ENCODE measurements around the gene KLF7.

Gene KLF7

DNA sequence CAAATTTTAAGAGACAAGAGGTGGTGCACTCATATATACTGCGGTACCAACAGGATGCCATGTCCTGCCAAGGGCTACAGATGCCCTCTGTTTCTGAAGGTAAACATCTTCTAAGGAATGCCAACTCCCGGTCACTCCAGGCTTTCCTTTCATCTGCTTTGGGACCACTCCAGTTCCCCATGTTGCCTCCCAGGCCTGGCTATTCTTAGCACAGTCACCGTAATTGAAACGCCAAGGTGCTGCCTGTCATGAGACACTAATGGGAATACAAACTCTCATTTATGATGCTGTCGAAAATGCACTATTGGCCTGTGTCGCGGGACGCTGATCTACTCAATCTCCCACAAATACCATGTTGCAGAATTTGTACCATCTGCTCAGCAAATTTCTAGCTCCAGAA, 79.6 kb downstream of the KLF7 start:
- Histone ChIP-seq H3K27me3 (replicated peaks in 2 of 5; ENCODE audit: control insufficient read depth in 4 of 5, insufficient read depth in 5 of 5, low read length in 4 of 5) (no peaks in the 10 kb centered on the region), H3K4me1 (ENCODE audit: control extremely low read depth in 1 of 4, control insufficient read depth in 4 of 4, insufficient read depth in 4 of 4, low read length in 3 of 4) (peaks cover 2 to 34% (median 11%) of the 10 kb centered on the region in 4 experiments), H3K9me3 (ENCODE audit: control extremely low read depth in 1 of 5, control insufficient read depth in 4 of 5, insufficient read depth in 2 of 5, low read depth in 1 of 5, low read length in 4 of 5) (no peaks in the 10 kb centered on the region), H3K27ac (ENCODE audit: insufficient read depth in 1 of 2, low read depth in 1 of 2, low read length in 2 of 2, poor library complexity in 1 of 2, severe bottlenecking in 2 of 2) (no peak overlapping the region), H3K4me3 (ENCODE audit: control insufficient read depth in 1 of 7, extremely low read depth in 1 of 7, insufficient read depth in 4 of 7, low read depth in 2 of 7, low read length in 6 of 7) (no peak overlapping the region), H3K36me3 (ENCODE audit: control insufficient read depth in 4 of 4, insufficient read depth in 4 of 4, low read length in 3 of 4) (peaks cover 12 to 37% (median 19%) of the 10 kb centered on the region in 4 experiments)
- no peak for DNase-seq
- ChIA-PET CTCF (no interaction called here), POLR2A (interaction anchor here (0.6 kb wide), 1 partner anchor 10 kb away, joined by 3 read pairs; no protein-coding TSS in a partner anchor)
- 100% methylated on average over 4 of the region's 8 CpGs for WGBS (ENCODE audit: insufficient coverage)

DNA sequence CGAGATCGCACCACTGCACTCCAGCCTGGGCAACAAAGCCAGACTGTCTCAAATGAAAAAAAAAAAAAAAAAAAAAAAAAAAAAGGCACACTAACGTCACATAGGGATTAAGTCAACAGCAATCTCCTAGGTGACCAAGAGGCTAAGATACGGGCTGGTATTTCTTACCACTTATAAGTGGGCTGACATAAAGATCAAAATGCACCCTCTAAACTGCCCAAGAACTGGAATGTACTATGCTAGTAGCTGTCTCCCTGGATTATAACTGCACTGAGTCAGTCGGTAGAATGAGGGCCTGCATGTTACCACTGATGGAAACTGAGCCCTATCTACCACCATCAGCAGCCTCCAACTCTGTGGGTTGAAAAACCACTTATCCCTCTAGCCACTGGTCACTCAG, 80.6 kb downstream of the KLF7 start:
- ChIA-PET POLR2A (no interaction called here), CTCF (interaction anchor here (0.5 kb wide), 1 partner anchor 178 kb away, joined by 3 read pairs; no protein-coding TSS in a partner anchor)
- 93% methylated on average over 3 of the region's 5 CpGs for WGBS (ENCODE audit: insufficient coverage)
- Histone ChIP-seq H3K4me1 (ENCODE audit: control extremely low read depth in 1 of 4, control insufficient read depth in 4 of 4, insufficient read depth in 4 of 4, low read length in 3 of 4) (peaks cover 2 to 23% (median 7%) of the 10 kb centered on the region in 4 experiments), H3K27ac (ENCODE audit: insufficient read depth in 1 of 2, low read depth in 1 of 2, low read length in 2 of 2, poor library complexity in 1 of 2, severe bottlenecking in 2 of 2) (no peak overlapping the region), H3K36me3 (ENCODE audit: control insufficient read depth in 4 of 4, insufficient read depth in 4 of 4, low read length in 3 of 4) (peaks cover 15 to 48% (median 26%) of the 10 kb centered on the region in 4 experiments), H3K27me3 (replicated peaks in 2 of 5; ENCODE audit: control insufficient read depth in 4 of 5, insufficient read depth in 5 of 5, low read length in 4 of 5) (no peaks in the 10 kb centered on the region), H3K9me3 (ENCODE audit: control extremely low read depth in 1 of 5, control insufficient read depth in 4 of 5, insufficient read depth in 2 of 5, low read depth in 1 of 5, low read length in 4 of 5) (no peaks in the 10 kb centered on the region), H3K4me3 (ENCODE audit: control insufficient read depth in 1 of 7, extremely low read depth in 1 of 7, insufficient read depth in 4 of 7, low read depth in 2 of 7, low read length in 6 of 7) (no peak overlapping the region)
- DNase-seq, result no peak

DNA sequence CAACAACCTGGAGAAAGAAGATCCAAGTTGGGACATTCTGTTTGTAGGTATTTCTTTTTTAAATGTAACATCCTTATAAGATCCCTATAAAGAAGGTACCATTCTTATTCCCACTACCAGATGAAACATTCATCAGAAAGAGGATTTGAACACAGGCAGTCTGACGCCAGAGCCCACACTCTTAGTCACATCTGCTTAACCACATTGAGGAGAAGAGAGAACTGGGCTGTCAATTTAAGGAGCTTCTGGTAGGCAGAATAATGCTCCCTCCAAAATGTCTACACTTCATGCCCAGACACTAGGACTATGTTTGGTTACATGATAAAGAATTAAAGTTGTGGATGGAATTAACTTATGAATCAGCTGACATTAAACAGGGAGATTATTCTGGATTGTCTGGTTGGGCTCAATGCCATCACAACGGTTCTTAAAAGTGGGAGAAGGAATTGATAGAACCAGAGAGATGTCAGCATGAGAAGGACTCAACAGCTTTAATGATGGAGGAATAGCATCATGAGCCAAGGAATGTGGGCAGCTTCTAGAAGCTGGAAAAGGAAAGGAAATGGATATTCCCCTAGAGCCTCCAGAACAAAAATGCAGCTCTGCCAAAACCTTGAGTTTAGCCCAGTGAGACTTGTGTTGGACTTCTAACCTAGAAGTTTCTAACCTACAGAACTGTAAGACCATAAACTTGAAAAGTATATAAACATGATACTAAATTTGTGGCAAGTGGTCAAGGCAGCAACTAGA, 82.2 kb downstream of the KLF7 start:
- peaks cover 0 to 8% (median 1%) of the 10 kb centered on the region in 4 experiments for H3K4me1 ChIP-seq (ENCODE audit: control extremely low read depth in 1 of 4, control insufficient read depth in 4 of 4, insufficient read depth in 4 of 4, low read length in 3 of 4)
- peaks cover 22 to 58% (median 30%) of the 10 kb centered on the region in 4 experiments for H3K36me3 ChIP-seq (ENCODE audit: control insufficient read depth in 4 of 4, insufficient read depth in 4 of 4, low read length in 3 of 4)
- H3K27ac ChIP-seq (ENCODE audit: insufficient read depth in 1 of 2, low read depth in 1 of 2, low read length in 2 of 2, poor library complexity in 1 of 2, severe bottlenecking in 2 of 2), result no peak overlapping the region
- no peaks in the 10 kb centered on the region for H3K27me3 ChIP-seq (replicated peaks in 2 of 5; ENCODE audit: control insufficient read depth in 4 of 5, insufficient read depth in 5 of 5, low read length in 4 of 5)
- ChIA-PET CTCF (interaction anchor here (1.8 kb wide), 1 partner anchor 10 kb away, joined by 4 read pairs; no protein-coding TSS in a partner anchor), POLR2A (no interaction called here)
- no peak overlapping the region for H3K4me3 ChIP-seq (ENCODE audit: control insufficient read depth in 1 of 7, extremely low read depth in 1 of 7, insufficient read depth in 4 of 7, low read depth in 2 of 7, low read length in 6 of 7)
- 91% methylated on average over 1 of the region's 2 CpGs for WGBS (ENCODE audit: insufficient coverage)
- no peak for DNase-seq
- no peaks in the 10 kb centered on the region for H3K9me3 ChIP-seq (ENCODE audit: control extremely low read depth in 1 of 5, control insufficient read depth in 4 of 5, insufficient read depth in 2 of 5, low read depth in 1 of 5, low read length in 4 of 5)

DNA sequence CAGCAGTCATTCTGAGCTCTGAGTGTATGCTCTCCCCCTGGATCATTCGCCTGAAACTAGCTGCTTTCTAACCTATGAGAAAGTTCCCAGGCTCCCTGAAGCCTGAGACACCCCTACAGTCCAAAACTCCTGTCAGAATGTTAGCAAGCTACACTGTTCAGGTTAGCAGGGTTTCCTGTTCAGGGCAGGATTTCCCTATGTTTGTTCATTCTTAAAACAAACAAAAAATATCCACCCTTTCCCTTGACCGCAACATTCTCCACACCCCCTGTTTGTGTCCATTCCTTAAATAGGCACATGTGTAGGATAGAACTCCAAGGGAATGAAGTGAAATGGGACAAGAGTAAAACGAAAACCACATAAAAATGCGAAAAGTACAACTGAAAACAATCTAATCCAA, 83.1 kb downstream of the KLF7 start:
- CTCF ChIA-PET, result interaction anchor here (1.8 kb wide), 1 partner anchor 9 kb away, joined by 4 read pairs; no protein-coding TSS in a partner anchor
- no peak for DNase-seq
- POLR2A ChIA-PET, result no interaction called here
- WGBS (ENCODE audit: insufficient coverage), result 100% methylated on average over 1 of the region's 4 CpGs
- Histone ChIP-seq H3K9me3 (ENCODE audit: control extremely low read depth in 1 of 5, control insufficient read depth in 4 of 5, insufficient read depth in 2 of 5, low read depth in 1 of 5, low read length in 4 of 5) (no peaks in the 10 kb centered on the region), H3K4me3 (ENCODE audit: control insufficient read depth in 1 of 7, extremely low read depth in 1 of 7, insufficient read depth in 4 of 7, low read depth in 2 of 7, low read length in 6 of 7) (no peak overlapping the region), H3K27me3 (replicated peaks in 2 of 5; ENCODE audit: control insufficient read depth in 4 of 5, insufficient read depth in 5 of 5, low read length in 4 of 5) (no peaks in the 10 kb centered on the region), H3K36me3 (ENCODE audit: control insufficient read depth in 4 of 4, insufficient read depth in 4 of 4, low read length in 3 of 4) (peaks cover 24 to 58% (median 31%) of the 10 kb centered on the region in 4 experiments), H3K27ac (ENCODE audit: insufficient read depth in 1 of 2, low read depth in 1 of 2, low read length in 2 of 2, poor library complexity in 1 of 2, severe bottlenecking in 2 of 2) (no peak overlapping the region), H3K4me1 (ENCODE audit: control extremely low read depth in 1 of 4, control insufficient read depth in 4 of 4, insufficient read depth in 4 of 4, low read length in 3 of 4) (peaks cover 0 to 3% (median 0%) of the 10 kb centered on the region in 4 experiments)

DNA sequence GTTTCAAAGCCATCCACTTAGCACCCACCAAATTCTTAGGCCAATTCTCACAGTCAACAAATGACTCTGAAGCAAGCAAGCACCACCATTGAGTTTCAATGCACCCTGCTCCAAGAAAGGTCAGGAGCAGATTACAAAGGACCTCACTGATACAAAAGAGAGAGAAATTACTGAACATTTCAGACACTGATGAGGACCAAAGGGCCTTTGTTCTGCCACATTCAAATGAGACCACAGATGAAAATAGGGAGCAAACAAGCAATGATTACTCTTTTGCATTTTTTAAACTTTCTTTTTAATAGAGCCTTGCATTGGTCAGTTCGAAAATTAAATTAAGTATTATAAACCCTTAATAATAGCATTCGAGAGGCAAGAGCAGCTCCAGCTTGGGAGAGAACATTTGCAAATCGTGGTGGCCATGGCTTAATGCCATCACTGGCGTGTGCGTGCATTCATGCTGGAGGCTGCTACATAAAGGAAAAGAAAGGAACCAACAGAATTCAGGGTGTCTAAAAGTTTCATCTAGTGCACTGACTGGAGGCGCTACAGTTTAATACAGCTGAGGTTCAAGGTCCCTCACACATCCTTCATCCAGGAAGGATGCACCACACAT, 87.5 kb downstream of the KLF7 start:
- DNase-seq, result no peak
- Histone ChIP-seq H3K4me3 (ENCODE audit: control insufficient read depth in 1 of 7, extremely low read depth in 1 of 7, insufficient read depth in 4 of 7, low read depth in 2 of 7, low read length in 6 of 7) (no peak overlapping the region), H3K36me3 (ENCODE audit: control insufficient read depth in 4 of 4, insufficient read depth in 4 of 4, low read length in 3 of 4) (peaks cover 13 to 33% (median 22%) of the 10 kb centered on the region in 4 experiments), H3K4me1 (ENCODE audit: control extremely low read depth in 1 of 4, control insufficient read depth in 4 of 4, insufficient read depth in 4 of 4, low read length in 3 of 4) (peaks cover 8 to 23% (median 13%) of the 10 kb centered on the region in 4 experiments), H3K27ac (ENCODE audit: insufficient read depth in 1 of 2, low read depth in 1 of 2, low read length in 2 of 2, poor library complexity in 1 of 2, severe bottlenecking in 2 of 2) (no peak overlapping the region), H3K9me3 (ENCODE audit: control extremely low read depth in 1 of 5, control insufficient read depth in 4 of 5, insufficient read depth in 2 of 5, low read depth in 1 of 5, low read length in 4 of 5) (no peaks in the 10 kb centered on the region), H3K27me3 (replicated peaks in 2 of 5; ENCODE audit: control insufficient read depth in 4 of 5, insufficient read depth in 5 of 5, low read length in 4 of 5) (no peaks in the 10 kb centered on the region)
- WGBS (ENCODE audit: insufficient coverage), result 99% methylated on average over 5 of the region's 6 CpGs
- CTCF ChIA-PET, result interaction anchor here (1.2 kb wide), 1 partner anchor 52 kb away, joined by 3 read pairs; no protein-coding TSS in a partner anchor
- POLR2A ChIA-PET, result no interaction called here

DNA sequence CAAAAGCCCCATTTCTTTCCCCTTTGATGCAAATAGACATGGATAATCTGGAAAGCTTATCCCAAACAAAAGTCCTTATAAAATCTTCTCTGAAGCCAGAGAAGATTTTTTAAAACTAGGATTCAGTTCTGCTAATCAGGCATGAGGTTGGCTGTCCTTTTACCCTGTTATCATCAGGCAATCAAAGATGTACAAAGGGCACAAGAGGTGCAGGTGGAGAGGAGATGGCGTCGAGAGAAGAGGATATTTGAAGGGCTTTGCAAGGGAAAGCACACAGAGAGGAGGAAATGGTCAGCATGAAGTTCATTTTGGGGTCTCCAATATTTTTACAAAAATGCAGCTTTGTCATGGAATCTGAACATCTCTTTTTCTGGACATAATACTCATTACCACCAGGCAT, 88.5 kb downstream of the KLF7 start:
- WGBS (ENCODE audit: insufficient coverage), result no CpG with 5 or more reads among the region's 2 CpGs
- DNase-seq, result no peak

DNA sequence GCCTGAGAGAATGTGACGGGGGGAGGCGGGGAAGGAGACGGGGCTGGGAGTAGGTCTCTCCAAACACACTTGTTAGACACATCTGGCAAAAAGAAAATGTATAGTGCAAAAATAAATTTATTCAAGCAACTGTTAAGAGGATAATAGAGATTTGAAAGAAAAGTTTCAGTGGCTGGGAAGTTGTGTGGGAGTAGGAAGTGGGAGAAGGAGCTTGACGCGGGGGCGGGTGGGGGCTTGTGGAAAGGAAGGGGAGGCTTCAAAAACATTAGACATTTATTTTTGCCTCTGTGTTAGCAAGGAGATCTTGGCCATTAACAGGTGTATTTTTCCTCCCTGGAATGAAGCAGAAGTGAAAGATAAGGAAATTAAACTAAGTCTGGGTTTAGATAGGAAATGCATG, 90.3 kb downstream of the KLF7 start:
- no peaks in the 10 kb centered on the region for H3K9me3 ChIP-seq (ENCODE audit: control extremely low read depth in 1 of 5, control insufficient read depth in 4 of 5, insufficient read depth in 2 of 5, low read depth in 1 of 5, low read length in 4 of 5)
- no peaks in the 10 kb centered on the region for H3K27me3 ChIP-seq (replicated peaks in 2 of 5; ENCODE audit: control insufficient read depth in 4 of 5, insufficient read depth in 5 of 5, low read length in 4 of 5)
- peaks cover 2 to 14% (median 13%) of the 10 kb centered on the region in 4 experiments for H3K36me3 ChIP-seq (ENCODE audit: control insufficient read depth in 4 of 4, insufficient read depth in 4 of 4, low read length in 3 of 4)
- no peak for DNase-seq
- POLR2A ChIA-PET, result interaction anchor here (0.7 kb wide), 1 partner anchor 10 kb away, joined by 3 read pairs; no protein-coding TSS in a partner anchor
- WGBS (ENCODE audit: insufficient coverage), result 100% methylated on average over 3 of the region's 6 CpGs
- H3K4me1 ChIP-seq (ENCODE audit: control extremely low read depth in 1 of 4, control insufficient read depth in 4 of 4, insufficient read depth in 4 of 4, low read length in 3 of 4), result peaks cover 14 to 40% (median 21%) of the 10 kb centered on the region in 4 experiments
- no peak overlapping the region for H3K27ac ChIP-seq (ENCODE audit: insufficient read depth in 1 of 2, low read depth in 1 of 2, low read length in 2 of 2, poor library complexity in 1 of 2, severe bottlenecking in 2 of 2)
- H3K4me3 ChIP-seq (ENCODE audit: control insufficient read depth in 1 of 7, extremely low read depth in 1 of 7, insufficient read depth in 4 of 7, low read depth in 2 of 7, low read length in 6 of 7), result no peak overlapping the region
- CTCF ChIA-PET, result interaction anchor here (2.8 kb wide), 1 partner anchor 12 kb away, joined by 8 read pairs; no protein-coding TSS in a partner anchor

More for the DNA sequence above, 88.5 kb downstream of the KLF7 start:
- H3K27ac ChIP-seq (ENCODE audit: insufficient read depth in 1 of 2, low read depth in 1 of 2, low read length in 2 of 2, poor library complexity in 1 of 2, severe bottlenecking in 2 of 2), result no peak overlapping the region
- H3K4me1 ChIP-seq (ENCODE audit: control extremely low read depth in 1 of 4, control insufficient read depth in 4 of 4, insufficient read depth in 4 of 4, low read length in 3 of 4), result peaks cover 14 to 33% (median 19%) of the 10 kb centered on the region in 4 experiments
- no peaks in the 10 kb centered on the region for H3K27me3 ChIP-seq (replicated peaks in 2 of 5; ENCODE audit: control insufficient read depth in 4 of 5, insufficient read depth in 5 of 5, low read length in 4 of 5)
- H3K36me3 ChIP-seq (ENCODE audit: control insufficient read depth in 4 of 4, insufficient read depth in 4 of 4, low read length in 3 of 4), result peaks cover 13 to 28% (median 21%) of the 10 kb centered on the region in 4 experiments
- ChIA-PET CTCF (interaction anchor here (1.2 kb wide), 1 partner anchor 53 kb away, joined by 3 read pairs; no protein-coding TSS in a partner anchor), POLR2A (no interaction called here)
- no peaks in the 10 kb centered on the region for H3K9me3 ChIP-seq (ENCODE audit: control extremely low read depth in 1 of 5, control insufficient read depth in 4 of 5, insufficient read depth in 2 of 5, low read depth in 1 of 5, low read length in 4 of 5)
- H3K4me3 ChIP-seq (ENCODE audit: control insufficient read depth in 1 of 7, extremely low read depth in 1 of 7, insufficient read depth in 4 of 7, low read depth in 2 of 7, low read length in 6 of 7), result no peak overlapping the region

All from common myeloid progenitor, CD34-positive (primary cell).